Measurements from ENCODE around the gene PPP1R37. TPM values are rescaled to one million over a fixed set of nuclear protein-coding genes. Genes with fewer than 3 reads are reported as not detected.

Gene PPP1R37
- total and polyA plus RNA-seq, 2 of the 13 experiments (the other 11 are each of a cell fraction or from before 2014, with no cell fraction given), result 9.0 to 14.3 TPM

GRCh38 chr19:45179072-45179891, 86.3 kb downstream of the PPP1R37 start (continued):
- TF ChIP-seq ZNF414 (CRISPR knock-in tag; IDR thresholded peaks at IDR 0.05) (no peak), KDM1A (CRISPR knock-in tag; IDR thresholded peaks at IDR 0.05) (no peak), ZNF749 (CRISPR knock-in tag; IDR thresholded peaks at IDR 0.05; ENCODE audit: borderline replicate concordance) (peak; percentile 74; the same call in 1 of the 2 replicates), MAFG (CRISPR knock-in tag; IDR thresholded peaks at IDR 0.05) (no peak), ZBTB8A (CRISPR knock-in tag; IDR thresholded peaks at IDR 0.05; ENCODE audit: borderline replicate concordance, low read depth) (no peak), SMAD9 (CRISPR knock-in tag; IDR thresholded peaks at IDR 0.05) (no peak), SALL2 (CRISPR knock-in tag; IDR thresholded peaks at IDR 0.05) (no peak), ZNF674 (CRISPR knock-in tag; IDR thresholded peaks at IDR 0.05; ENCODE audit: low read depth) (peak; percentile 63; the same call in 1 of the 2 replicates), PBX3 (CRISPR knock-in tag; IDR thresholded peaks at IDR 0.05; ENCODE audit: borderline replicate concordance) (no peak), GATAD1 (CRISPR knock-in tag; IDR thresholded peaks at IDR 0.05) (no peak), BRF2 (CRISPR knock-in tag; IDR thresholded peaks at IDR 0.05) (no peak), ZNF605 (CRISPR knock-in tag; IDR thresholded peaks at IDR 0.05) (no peak), ZNF44 (CRISPR knock-in tag; IDR thresholded peaks at IDR 0.05) (no peak), MTF1 (CRISPR knock-in tag; IDR thresholded peaks at IDR 0.05) (no peak), HBP1 (CRISPR knock-in tag; IDR thresholded peaks at IDR 0.05; ENCODE audit: low read depth) (0 out of 2 replicates have a peak, but pooled peaks have one; percentile 17), NR1H2 (CRISPR knock-in tag; IDR thresholded peaks at IDR 0.05; ENCODE audit: borderline replicate concordance, low read depth) (0 out of 2 replicates have a peak, but pooled peaks have one; percentile 29), ZNF138 (CRISPR knock-in tag; IDR thresholded peaks at IDR 0.05; ENCODE audit: low read depth) (0 out of 2 replicates have a peak, but pooled peaks have one; percentile 28)
- TF ChIP-seq, protein P1, sequence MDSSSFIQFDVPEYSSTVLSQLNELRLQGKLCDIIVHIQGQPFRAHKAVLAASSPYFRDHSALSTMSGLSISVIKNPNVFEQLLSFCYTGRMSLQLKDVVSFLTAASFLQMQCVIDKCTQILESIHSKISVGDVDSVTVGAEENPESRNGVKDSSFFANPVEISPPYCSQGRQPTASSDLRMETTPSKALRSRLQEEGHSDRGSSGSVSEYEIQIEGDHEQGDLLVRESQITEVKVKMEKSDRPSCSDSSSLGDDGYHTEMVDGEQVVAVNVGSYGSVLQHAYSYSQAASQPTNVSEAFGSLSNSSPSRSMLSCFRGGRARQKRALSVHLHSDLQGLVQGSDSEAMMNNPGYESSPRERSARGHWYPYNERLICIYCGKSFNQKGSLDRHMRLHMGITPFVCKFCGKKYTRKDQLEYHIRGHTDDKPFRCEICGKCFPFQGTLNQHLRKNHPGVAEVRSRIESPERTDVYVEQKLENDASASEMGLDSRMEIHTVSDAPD (CRISPR knock-in tag; IDR thresholded peaks at IDR 0.05), result no peak
- TF ChIP-seq, protein P2, sequence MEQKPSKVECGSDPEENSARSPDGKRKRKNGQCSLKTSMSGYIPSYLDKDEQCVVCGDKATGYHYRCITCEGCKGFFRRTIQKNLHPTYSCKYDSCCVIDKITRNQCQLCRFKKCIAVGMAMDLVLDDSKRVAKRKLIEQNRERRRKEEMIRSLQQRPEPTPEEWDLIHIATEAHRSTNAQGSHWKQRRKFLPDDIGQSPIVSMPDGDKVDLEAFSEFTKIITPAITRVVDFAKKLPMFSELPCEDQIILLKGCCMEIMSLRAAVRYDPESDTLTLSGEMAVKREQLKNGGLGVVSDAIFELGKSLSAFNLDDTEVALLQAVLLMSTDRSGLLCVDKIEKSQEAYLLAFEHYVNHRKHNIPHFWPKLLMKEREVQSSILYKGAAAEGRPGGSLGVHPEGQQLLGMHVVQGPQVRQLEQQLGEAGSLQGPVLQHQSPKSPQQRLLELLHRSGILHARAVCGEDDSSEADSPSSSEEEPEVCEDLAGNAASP (CRISPR knock-in tag; IDR thresholded peaks at IDR 0.05; ENCODE audit: borderline replicate concordance), result no peak
- TF ChIP-seq, protein P3, sequence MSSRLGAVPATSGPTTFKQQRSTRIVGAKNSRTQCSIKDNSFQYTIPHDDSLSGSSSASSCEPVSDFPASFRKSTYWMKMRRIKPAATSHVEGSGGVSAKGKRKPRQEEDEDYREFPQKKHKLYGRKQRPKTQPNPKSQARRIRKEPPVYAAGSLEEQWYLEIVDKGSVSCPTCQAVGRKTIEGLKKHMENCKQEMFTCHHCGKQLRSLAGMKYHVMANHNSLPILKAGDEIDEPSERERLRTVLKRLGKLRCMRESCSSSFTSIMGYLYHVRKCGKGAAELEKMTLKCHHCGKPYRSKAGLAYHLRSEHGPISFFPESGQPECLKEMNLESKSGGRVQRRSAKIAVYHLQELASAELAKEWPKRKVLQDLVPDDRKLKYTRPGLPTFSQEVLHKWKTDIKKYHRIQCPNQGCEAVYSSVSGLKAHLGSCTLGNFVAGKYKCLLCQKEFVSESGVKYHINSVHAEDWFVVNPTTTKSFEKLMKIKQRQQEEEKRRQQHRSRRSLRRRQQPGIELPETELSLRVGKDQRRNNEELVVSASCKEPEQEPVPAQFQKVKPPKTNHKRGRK (CRISPR knock-in tag; IDR thresholded peaks at IDR 0.05), result no peak

Data from HepG2 (cell line).